Liver (tissue), 9 donors: Measurements from ENCODE around the gene C12orf57. TPM values are rescaled to one million over a fixed set of nuclear protein-coding genes. Genes with fewer than 3 reads are reported as not detected.
A peak's percentile ranks its signal among the peaks of the same experiment; 100 is the strongest.

ENCODE experiments used
- DNase-seq: peaks from one replicate; pipeline ENCODE4 v3.0.0-alpha.2; 2017; ENCODE audit warnings: low spot score
- H3K27ac ChIP-seq, 2 donors: one replicate each; pipeline ENCODE4 v1.7.0; 2013; ENCODE audit warnings: inconsistent platforms in 2 of 2, low read length in 2 of 2, control low read depth in 1 of 2, low read depth in 1 of 2, mild to moderate bottlenecking in 1 of 2
- H3K27me3 ChIP-seq, 4 donors: one replicate each; pipeline versions ENCODE4 v1.6.1 to v1.7.0; 2013; ENCODE audit warnings: low read length in 3 of 4, inconsistent platforms in 1 of 4, mild to moderate bottlenecking in 1 of 4, moderate library complexity in 1 of 4; ENCODE audit not compliant: control insufficient read depth in 4 of 4, insufficient read depth in 4 of 4
- H3K36me3 ChIP-seq, 4 donors: one replicate each; pipeline versions ENCODE4 v1.6.1 to v1.7.0; 2013; ENCODE audit warnings: low read length in 3 of 4, mild to moderate bottlenecking in 3 of 4, low read depth in 1 of 4, moderate library complexity in 1 of 4; ENCODE audit not compliant: control insufficient read depth in 4 of 4, insufficient read depth in 3 of 4
- H3K4me1 ChIP-seq, 4 donors: one replicate each; pipeline versions ENCODE4 v1.6.1 to v1.7.0; 2013; ENCODE audit warnings: low read length in 3 of 4, mild to moderate bottlenecking in 3 of 4, moderate library complexity in 1 of 4; ENCODE audit not compliant: control insufficient read depth in 4 of 4, insufficient read depth in 4 of 4
- H3K4me3 ChIP-seq, 3 donors: one replicate each; pipeline versions ENCODE4 v1.6.1 to v1.7.0; 2013; ENCODE audit warnings: low read length in 3 of 3, control low read depth in 1 of 3, low read depth in 1 of 3, mild to moderate bottlenecking in 1 of 3
- H3K9ac ChIP-seq, 2 donors: one replicate each; pipeline ENCODE4 v1.7.0; 2013; ENCODE audit warnings: low read length in 2 of 2, mild to moderate bottlenecking in 2 of 2, moderate library complexity in 2 of 2, control low read depth in 1 of 2, low read depth in 1 of 2
- H3K9me3 ChIP-seq, 4 donors: one replicate each; pipeline versions ENCODE4 v1.6.1 to v1.7.0; 2013; ENCODE audit warnings: low read length in 3 of 4; ENCODE audit not compliant: control insufficient read depth in 4 of 4
- EGR1 ChIP-seq, 2 donors: IDR thresholded peaks; 2 replicates each; pipeline ENCODE4 v1.6.1; 2016 to 2018; ENCODE audit warnings: antibody characterized with exemption in 2 of 2, low read depth in 2 of 2
- FOXA1 ChIP-seq: IDR thresholded peaks from 2 replicates; pipeline ENCODE4 v1.6.1; 2016; ENCODE audit warnings: antibody characterized with exemption
- FOXA2 ChIP-seq: IDR thresholded peaks from 2 replicates; pipeline ENCODE4 v1.6.1; 2016; ENCODE audit warnings: antibody characterized with exemption
- GABPA ChIP-seq, 2 donors: IDR thresholded peaks in 1 of 2; conservative IDR thresholded peaks in 1 of 2; 2 replicates each; pipeline ENCODE4 v1.6.1; 2016; ENCODE audit warnings: antibody characterized with exemption in 2 of 2, mild to moderate bottlenecking in 1 of 2, moderate library complexity in 1 of 2
- NR2F2 ChIP-seq: IDR thresholded peaks from 2 replicates; pipeline ENCODE4 v1.6.1; 2016; ENCODE audit warnings: antibody characterized with exemption
- RXRA ChIP-seq, 2 donors: IDR thresholded peaks; 2 replicates each; pipeline ENCODE4 v1.6.1; 2017 to 2018; ENCODE audit warnings: antibody characterized with exemption in 2 of 2, mild to moderate bottlenecking in 1 of 2
- SP1 ChIP-seq: IDR thresholded peaks from 2 replicates; pipeline ENCODE4 v1.6.1; 2018; ENCODE audit warnings: antibody characterized with exemption, mild to moderate bottlenecking
- TAF1 ChIP-seq: conservative IDR thresholded peaks from 2 replicates; pipeline ENCODE4 v1.6.1; 2016; ENCODE audit warnings: antibody characterized with exemption, mild to moderate bottlenecking
- YY1 ChIP-seq: IDR thresholded peaks from 2 replicates; pipeline ENCODE4 v1.6.1; 2016; ENCODE audit warnings: antibody characterized with exemption, mild to moderate bottlenecking
- WGBS: extraction: QIAGEN DNeasy Blood & Tissue Kit; methylation state at CpG from one replicate; pipeline ENCODE4 v1.1.7; 2013; 5-methylcytosine and 5-hydroxymethylcytosine counted together
- polyA plus RNA-seq, 2 donors: library from polyadenylated mRNA; stranded (reverse) in 1 of 2; unstranded in 1 of 2; fragments of 200-250 nt in 1 of 2; fragments of >200 nt in 1 of 2; fragmentation: Nextera tagmentation in 1 of 2; extraction: Ambion mirVana in 1 of 2; gene quantifications; one replicate each; pipeline versions ENCODE4 v1.2.1 to v1.2.3, GENCODE V29; 2013 to 2015
- total RNA-seq, 2 donors: library from RNA; depleted of rRNA; stranded (reverse); fragments of >200 nt; gene quantifications; one replicate each; pipeline ENCODE4 v1.2.3, GENCODE V29; 2014
- TF ChIP-seq, protein P1 (sequence below): IDR thresholded peaks from 2 replicates; pipeline ENCODE4 v1.6.1; 2016; ENCODE audit warnings: antibody characterized with exemption
- TF ChIP-seq, protein P2 (sequence below): IDR thresholded peaks from 2 replicates; pipeline ENCODE4 v1.6.1; 2016; ENCODE audit warnings: antibody characterized with exemption, mild to moderate bottlenecking
- TF ChIP-seq, protein P3 (sequence below): IDR thresholded peaks from 2 replicates; pipeline ENCODE4 v1.6.1; 2016; ENCODE audit warnings: antibody characterized with exemption
- TF ChIP-seq, protein P4 (sequence below): IDR thresholded peaks from 2 replicates; pipeline ENCODE4 v1.6.1; 2016; ENCODE audit warnings: antibody characterized with exemption
- TF ChIP-seq, protein P5 (sequence below): fragments of 150-350 bp; IDR thresholded peaks from 2 replicates; pipeline ENCODE4 v1.5.1; 2017; ENCODE audit warnings: improper control_type of control experiment, low read depth, low read length; ENCODE audit not compliant: missing input control
- donor health status: healthy.
- donor health status: healthy.
- donor health status: healthy.
- donor health status: healthy.
- donor health status: healthy.

C12orf57 gene
- total and polyA plus RNA-seq, 4 donors: 49.2 to 193 (median 65.7) TPM

DNA sequence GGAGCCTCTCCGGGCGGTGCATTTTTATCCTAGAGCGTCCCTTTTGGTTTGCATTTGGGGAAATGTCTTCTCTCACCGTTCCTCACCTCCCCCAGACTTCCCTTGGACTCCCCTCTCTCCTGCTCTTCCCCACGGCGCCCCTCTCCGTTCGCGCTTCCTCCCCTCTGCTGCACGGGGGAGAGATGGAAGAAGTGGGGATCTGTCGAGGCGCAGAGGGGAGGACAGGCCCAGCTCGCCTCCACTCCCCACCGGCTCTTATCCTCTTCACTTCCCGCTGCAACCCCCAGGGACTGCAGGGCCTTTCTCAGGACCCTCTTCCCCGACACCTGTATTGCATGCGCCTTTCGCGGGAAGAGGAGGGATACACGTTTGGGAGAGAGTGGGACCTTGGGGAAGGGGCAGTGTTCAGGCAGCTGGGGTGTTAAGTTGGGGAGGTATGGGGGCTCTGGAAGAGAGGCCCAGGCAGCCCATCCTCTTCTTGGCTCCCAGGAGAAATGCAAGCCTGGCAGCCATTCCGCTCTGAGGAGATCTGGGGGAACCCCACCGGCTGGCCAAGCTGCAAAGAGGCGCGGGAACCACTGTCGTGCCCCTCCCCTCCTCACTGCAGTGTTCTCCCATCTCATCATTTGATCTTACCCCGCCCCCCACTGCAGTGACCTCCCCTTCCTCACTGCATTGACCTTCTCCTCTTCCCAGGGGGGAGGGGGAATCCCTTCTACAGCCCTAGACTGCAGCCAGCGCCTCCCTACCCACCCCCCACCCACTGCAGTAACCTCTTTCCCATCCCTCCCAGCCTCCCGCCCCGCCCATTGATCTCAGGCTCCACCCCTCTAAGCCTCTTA lies 28.7 kb upstream of the C12orf57 start:
- no peaks in the 10 kb centered on the region for H3K9me3 ChIP-seq
- peaks cover 0 to 6% (median 0%) of the 10 kb centered on the region in 4 donors for H3K27me3 ChIP-seq
- peak; percentile 64 for DNase-seq
- peak overlapping the region in 2 of 3 donors; percentile 50 to 65 for H3K4me3 ChIP-seq
- TF ChIP-seq, protein P1, sequence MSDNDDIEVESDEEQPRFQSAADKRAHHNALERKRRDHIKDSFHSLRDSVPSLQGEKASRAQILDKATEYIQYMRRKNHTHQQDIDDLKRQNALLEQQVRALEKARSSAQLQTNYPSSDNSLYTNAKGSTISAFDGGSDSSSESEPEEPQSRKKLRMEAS: no peak
- TF ChIP-seq FOXA2 (no peak), TAF1 (no peak), SP1 (no peak), EGR1 (IDR thresholded peaks at IDR 0.05; ENCODE audit: low read depth in 2 of 2) (no peak), GABPA (IDR thresholded peaks at IDR 0.05 in 1 of 2, conservative IDR thresholded peaks at IDR 0.05 in 1 of 2) (no peak), NR2F2 (no peak), YY1 (no peak), FOXA1 (no peak), RXRA (IDR thresholded peaks at IDR 0.05) (no peak)
- TF ChIP-seq, protein P2, sequence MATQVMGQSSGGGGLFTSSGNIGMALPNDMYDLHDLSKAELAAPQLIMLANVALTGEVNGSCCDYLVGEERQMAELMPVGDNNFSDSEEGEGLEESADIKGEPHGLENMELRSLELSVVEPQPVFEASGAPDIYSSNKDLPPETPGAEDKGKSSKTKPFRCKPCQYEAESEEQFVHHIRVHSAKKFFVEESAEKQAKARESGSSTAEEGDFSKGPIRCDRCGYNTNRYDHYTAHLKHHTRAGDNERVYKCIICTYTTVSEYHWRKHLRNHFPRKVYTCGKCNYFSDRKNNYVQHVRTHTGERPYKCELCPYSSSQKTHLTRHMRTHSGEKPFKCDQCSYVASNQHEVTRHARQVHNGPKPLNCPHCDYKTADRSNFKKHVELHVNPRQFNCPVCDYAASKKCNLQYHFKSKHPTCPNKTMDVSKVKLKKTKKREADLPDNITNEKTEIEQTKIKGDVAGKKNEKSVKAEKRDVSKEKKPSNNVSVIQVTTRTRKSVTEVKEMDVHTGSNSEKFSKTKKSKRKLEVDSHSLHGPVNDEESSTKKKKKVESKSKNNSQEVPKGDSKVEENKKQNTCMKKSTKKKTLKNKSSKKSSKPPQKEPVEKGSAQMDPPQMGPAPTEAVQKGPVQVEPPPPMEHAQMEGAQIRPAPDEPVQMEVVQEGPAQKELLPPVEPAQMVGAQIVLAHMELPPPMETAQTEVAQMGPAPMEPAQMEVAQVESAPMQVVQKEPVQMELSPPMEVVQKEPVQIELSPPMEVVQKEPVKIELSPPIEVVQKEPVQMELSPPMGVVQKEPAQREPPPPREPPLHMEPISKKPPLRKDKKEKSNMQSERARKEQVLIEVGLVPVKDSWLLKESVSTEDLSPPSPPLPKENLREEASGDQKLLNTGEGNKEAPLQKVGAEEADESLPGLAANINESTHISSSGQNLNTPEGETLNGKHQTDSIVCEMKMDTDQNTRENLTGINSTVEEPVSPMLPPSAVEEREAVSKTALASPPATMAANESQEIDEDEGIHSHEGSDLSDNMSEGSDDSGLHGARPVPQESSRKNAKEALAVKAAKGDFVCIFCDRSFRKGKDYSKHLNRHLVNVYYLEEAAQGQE: no peak
- TF ChIP-seq, protein P3, sequence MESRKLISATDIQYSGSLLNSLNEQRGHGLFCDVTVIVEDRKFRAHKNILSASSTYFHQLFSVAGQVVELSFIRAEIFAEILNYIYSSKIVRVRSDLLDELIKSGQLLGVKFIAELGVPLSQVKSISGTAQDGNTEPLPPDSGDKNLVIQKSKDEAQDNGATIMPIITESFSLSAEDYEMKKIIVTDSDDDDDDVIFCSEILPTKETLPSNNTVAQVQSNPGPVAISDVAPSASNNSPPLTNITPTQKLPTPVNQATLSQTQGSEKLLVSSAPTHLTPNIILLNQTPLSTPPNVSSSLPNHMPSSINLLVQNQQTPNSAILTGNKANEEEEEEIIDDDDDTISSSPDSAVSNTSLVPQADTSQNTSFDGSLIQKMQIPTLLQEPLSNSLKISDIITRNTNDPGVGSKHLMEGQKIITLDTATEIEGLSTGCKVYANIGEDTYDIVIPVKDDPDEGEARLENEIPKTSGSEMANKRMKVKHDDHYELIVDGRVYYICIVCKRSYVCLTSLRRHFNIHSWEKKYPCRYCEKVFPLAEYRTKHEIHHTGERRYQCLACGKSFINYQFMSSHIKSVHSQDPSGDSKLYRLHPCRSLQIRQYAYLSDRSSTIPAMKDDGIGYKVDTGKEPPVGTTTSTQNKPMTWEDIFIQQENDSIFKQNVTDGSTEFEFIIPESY: no peak
- TF ChIP-seq, protein P4, sequence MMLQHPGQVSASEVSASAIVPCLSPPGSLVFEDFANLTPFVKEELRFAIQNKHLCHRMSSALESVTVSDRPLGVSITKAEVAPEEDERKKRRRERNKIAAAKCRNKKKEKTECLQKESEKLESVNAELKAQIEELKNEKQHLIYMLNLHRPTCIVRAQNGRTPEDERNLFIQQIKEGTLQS: no peak
- TF ChIP-seq, protein P5, sequence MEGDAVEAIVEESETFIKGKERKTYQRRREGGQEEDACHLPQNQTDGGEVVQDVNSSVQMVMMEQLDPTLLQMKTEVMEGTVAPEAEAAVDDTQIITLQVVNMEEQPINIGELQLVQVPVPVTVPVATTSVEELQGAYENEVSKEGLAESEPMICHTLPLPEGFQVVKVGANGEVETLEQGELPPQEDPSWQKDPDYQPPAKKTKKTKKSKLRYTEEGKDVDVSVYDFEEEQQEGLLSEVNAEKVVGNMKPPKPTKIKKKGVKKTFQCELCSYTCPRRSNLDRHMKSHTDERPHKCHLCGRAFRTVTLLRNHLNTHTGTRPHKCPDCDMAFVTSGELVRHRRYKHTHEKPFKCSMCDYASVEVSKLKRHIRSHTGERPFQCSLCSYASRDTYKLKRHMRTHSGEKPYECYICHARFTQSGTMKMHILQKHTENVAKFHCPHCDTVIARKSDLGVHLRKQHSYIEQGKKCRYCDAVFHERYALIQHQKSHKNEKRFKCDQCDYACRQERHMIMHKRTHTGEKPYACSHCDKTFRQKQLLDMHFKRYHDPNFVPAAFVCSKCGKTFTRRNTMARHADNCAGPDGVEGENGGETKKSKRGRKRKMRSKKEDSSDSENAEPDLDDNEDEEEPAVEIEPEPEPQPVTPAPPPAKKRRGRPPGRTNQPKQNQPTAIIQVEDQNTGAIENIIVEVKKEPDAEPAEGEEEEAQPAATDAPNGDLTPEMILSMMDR: no peak
- H3K36me3 ChIP-seq: no peaks in the 10 kb centered on the region
- H3K4me1 ChIP-seq: peaks cover 3 to 13% (median 5%) of the 10 kb centered on the region in 4 donors
- WGBS: 19% methylated on average over 29 of the region's 29 CpGs
- H3K27ac ChIP-seq: peak overlapping the region in 1 of 2 donors; percentile 47
- no peak overlapping the region for H3K9ac ChIP-seq
